Measurements from ENCODE around the gene STAC2. TPM values are rescaled to one million over a fixed set of nuclear protein-coding genes. Genes with fewer than 3 reads are reported as not detected.
A peak's percentile ranks its signal among the peaks of the same experiment; 100 is the strongest.

The STAC2 gene
- polyA plus RNA-seq, 3 donors: not detected

GRCh38 chr17:39164675-39165143 is 61.0 kb downstream of the STAC2 start:
- peak overlapping the region; percentile 3 to 46 for H3K27ac ChIP-seq (ENCODE audit: low read depth in 1 of 2, low read length in 2 of 2)
- WGBS (ENCODE audit: insufficient coverage): 0% methylated on average over 13 of the region's 15 CpGs

GRCh38 chr17:39161962-39162361 is 63.8 kb downstream of the STAC2 start:
- peaks cover 2 to 5% (median 3%) of the 10 kb centered on the region in 3 donors for H3K27me3 Mint-ChIP-seq (ENCODE audit: low read depth in 3 of 3)
- H3K36me3 Mint-ChIP-seq: no peaks in the 10 kb centered on the region
- peak overlapping the region in 3 of 7 donors; percentile 50 to 89 (median 80) for H3K27ac Mint-ChIP-seq
- intact Hi-C loops (cut with micrococcal nuclease): loop anchor here (5.0 to 10.0 kb wide), 3 partner anchors 35 to 83 kb away; partner anchors contain the start of gene CACNB1 (in 1 of the 2)
- Histone ChIP-seq H3K4me2 (replicated peaks; ENCODE audit: extremely low read depth, low read length, poor library complexity, severe bottlenecking) (no peak overlapping the region), H2AFZ (ENCODE audit: insufficient read depth, low read depth, low read length, poor library complexity, severe bottlenecking) (no peak overlapping the region), H4K20me1 (ENCODE audit: insufficient read depth, low read length) (no peaks in the 10 kb centered on the region), H3K79me2 (ENCODE audit: insufficient read depth, low read length) (peaks cover 14% of the 10 kb centered on the region), H3K27ac (ENCODE audit: low read depth in 1 of 2, low read length in 2 of 2) (no peak overlapping the region), H3K9me3 (replicated peaks in 1 of 2; ENCODE audit: control insufficient read depth in 1 of 2, insufficient read depth in 1 of 2, low read length in 2 of 2) (no peaks in the 10 kb centered on the region), H3K4me3 (replicated peaks in 1 of 3; ENCODE audit: low read depth in 2 of 3, low read length in 3 of 3) (no peak overlapping the region), H3K27me3 (ENCODE audit: control insufficient read depth in 2 of 2, insufficient read depth in 2 of 2, low read length in 2 of 2) (no peaks in the 10 kb centered on the region), H3K9ac (ENCODE audit: insufficient read depth, low read length, poor library complexity, severe bottlenecking) (no peak overlapping the region), H3K4me1 (ENCODE audit: control insufficient read depth in 1 of 2, insufficient read depth in 2 of 2, low read length in 2 of 2) (peaks cover 41 to 48% of the 10 kb centered on the region in 2 donors), H3K36me3 (replicated peaks in 1 of 2; ENCODE audit: control insufficient read depth in 1 of 2, insufficient read depth in 2 of 2, low read length in 2 of 2) (no peaks in the 10 kb centered on the region)
- 86% methylated on average over 1 of the region's 2 CpGs for WGBS (ENCODE audit: insufficient coverage)
- TF ChIP-seq CTCF (IDR thresholded peaks at IDR 0.05): no peak
- no peaks in the 10 kb centered on the region for H3K9me3 Mint-ChIP-seq
- peaks cover 50% of the 10 kb centered on the region for H3K4me1 Mint-ChIP-seq
- DNase-seq: no peak
- H3K4me3 Mint-ChIP-seq: no peak overlapping the region

More at GRCh38 chr17:39164675-39165143, 61.0 kb downstream of the STAC2 start:
- peak; percentile 77 to 83 (median 78) for DNase-seq
- Mint-ChIP-seq H3K9me3 (peaks cover 0 to 7% (median 3%) of the 10 kb centered on the region in 7 donors), H3K27me3 (ENCODE audit: low read depth in 3 of 3) (peaks cover under 1 to 3% (median 2%) of the 10 kb centered on the region in 3 donors), H3K27ac (peak overlapping the region; percentile 46 to 88 (median 77)), H3K4me3 (peak overlapping the region; percentile 98 to 99), H3K36me3 (no peaks in the 10 kb centered on the region), H3K4me1 (peaks cover 67% of the 10 kb centered on the region)
- Histone ChIP-seq H3K9me3 (replicated peaks in 1 of 2; ENCODE audit: control insufficient read depth in 1 of 2, insufficient read depth in 1 of 2, low read length in 2 of 2) (no peaks in the 10 kb centered on the region), H3K36me3 (replicated peaks in 1 of 2; ENCODE audit: control insufficient read depth in 1 of 2, insufficient read depth in 2 of 2, low read length in 2 of 2) (no peaks in the 10 kb centered on the region), H3K27me3 (ENCODE audit: control insufficient read depth in 2 of 2, insufficient read depth in 2 of 2, low read length in 2 of 2) (no peaks in the 10 kb centered on the region), H3K79me2 (ENCODE audit: insufficient read depth, low read length) (peaks cover 14% of the 10 kb centered on the region), H3K9ac (ENCODE audit: insufficient read depth, low read length, poor library complexity, severe bottlenecking) (peak overlapping the region; percentile 58), H2AFZ (ENCODE audit: insufficient read depth, low read depth, low read length, poor library complexity, severe bottlenecking) (peak overlapping the region; percentile 96), H3K4me2 (replicated peaks; ENCODE audit: extremely low read depth, low read length, poor library complexity, severe bottlenecking) (peak overlapping the region; percentile 85), H4K20me1 (ENCODE audit: insufficient read depth, low read length) (no peaks in the 10 kb centered on the region), H3K4me1 (ENCODE audit: control insufficient read depth in 1 of 2, insufficient read depth in 2 of 2, low read length in 2 of 2) (peaks cover 62 to 72% of the 10 kb centered on the region in 2 donors), H3K4me3 (replicated peaks in 1 of 3; ENCODE audit: low read depth in 2 of 3, low read length in 3 of 3) (peak overlapping the region; percentile 56 to 92 (median 72))
- intact Hi-C loops (cut with micrococcal nuclease): loop anchor here (2.0 to 10.0 kb wide), 5 partner anchors 32 to 177 kb away; partner anchors contain the start of gene CACNB1 (in 2 of the 2)
- peak; percentile 95 for TF ChIP-seq CTCF (IDR thresholded peaks at IDR 0.05)

Other genes starting within 250 kb of the STAC2 start
- gene PLXDC1, start 74.3 kb downstream of the STAC2 start, polyA plus RNA-seq: under 1 TPM in 1 of 3 donors, not detected in 2; 0.21 TPM
- under 1 TPM in 1 of 3 donors, not detected in 2; 0.04 TPM for gene ARL5C, start 59.8 kb downstream of the STAC2 start, polyA plus RNA-seq
- 10 to 100 TPM in 1 of 3 donors, under 1 TPM in 2; 0.13 to 22.1 (median 0.31) TPM for gene CACNB1, start 28.3 kb downstream of the STAC2 start, polyA plus RNA-seq
- 1,000 to 10,000 TPM; 1,069 to 1,809 (median 1,232) TPM for gene RPL19, start 25.7 kb downstream of the STAC2 start, polyA plus RNA-seq
- 1 to 10 TPM; 4.0 to 7.7 (median 4.7) TPM for gene FBXL20, start 175.7 kb upstream of the STAC2 start, polyA plus RNA-seq
- 1 to 10 TPM; 5.0 to 9.1 (median 7.6) TPM for gene MED1, start 225.3 kb upstream of the STAC2 start, polyA plus RNA-seq
- 10 to 100 TPM in 1 of 3 donors, 1 to 10 TPM in 1, under 1 TPM in 1; 0.62 to 21.9 (median 1.3) TPM for gene CDK12, start 235.5 kb upstream of the STAC2 start, polyA plus RNA-seq

All from CD14-positive monocyte (primary cell).